ENCODE measurements around the gene NECAB2. TPM values are rescaled to one million over a fixed set of nuclear protein-coding genes. Genes with fewer than 3 reads are reported as not detected.
A peak's percentile ranks its signal among the peaks of the same experiment; 100 is the strongest.

NECAB2 gene
- total RNA-seq, 1 donor from 2014 or later = not detected

GRCh38 chr16:83968306-83968851 is 335 bp downstream of the NECAB2 start:
- no peak for TF ChIP-seq CTCF (IDR thresholded peaks at IDR 0.05)
- Mint-ChIP-seq H3K27me3 (ENCODE audit: unreplicated experiment) (peaks cover 6% of the 10 kb centered on the region), H3K4me1 (ENCODE audit: unreplicated experiment) (peaks cover 1% of the 10 kb centered on the region), H3K27ac (ENCODE audit: unreplicated experiment) (no peak overlapping the region), H3K36me3 (ENCODE audit: unreplicated experiment) (no peaks in the 10 kb centered on the region), H3K4me3 (ENCODE audit: unreplicated experiment) (no peak overlapping the region), H3K9me3 (ENCODE audit: unreplicated experiment) (no peaks in the 10 kb centered on the region)
- DNase-seq (ENCODE audit: extremely low spot score, unreplicated experiment) = no peak

- Mint-ChIP-seq H3K27ac (ENCODE audit: unreplicated experiment) (no peak overlapping the region), H3K9me3 (ENCODE audit: unreplicated experiment) (no peaks in the 10 kb centered on the region), H3K4me3 (ENCODE audit: unreplicated experiment) (peak overlapping the region; percentile 62)
Observed at GRCh38 chr16:83968891-83969649, 1.0 kb downstream of the NECAB2 start.

GRCh38 chr16:83969771-83970429 is 1.9 kb downstream of the NECAB2 start:
- Mint-ChIP-seq H3K4me3 (ENCODE audit: unreplicated experiment) (peak overlapping the region; percentile 45), H3K27me3 (ENCODE audit: unreplicated experiment) (peaks cover 6% of the 10 kb centered on the region), H3K4me1 (ENCODE audit: unreplicated experiment) (peaks cover 1% of the 10 kb centered on the region)

More at GRCh38 chr16:83968891-83969649, 1.0 kb downstream of the NECAB2 start:
- Mint-ChIP-seq H3K36me3 (ENCODE audit: unreplicated experiment) (no peaks in the 10 kb centered on the region), H3K27me3 (ENCODE audit: unreplicated experiment) (peaks cover 6% of the 10 kb centered on the region), H3K4me1 (ENCODE audit: unreplicated experiment) (peaks cover 1% of the 10 kb centered on the region)
- TF ChIP-seq CTCF (IDR thresholded peaks at IDR 0.05) = no peak
- no peak for DNase-seq (ENCODE audit: extremely low spot score, unreplicated experiment)

GRCh38 chr16:83970430-83970815 is 2.4 kb downstream of the NECAB2 start:
- H3K4me3 Mint-ChIP-seq (ENCODE audit: unreplicated experiment) = no peak overlapping the region
- no peak overlapping the region for H3K27ac Mint-ChIP-seq (ENCODE audit: unreplicated experiment)
- TF ChIP-seq CTCF (IDR thresholded peaks at IDR 0.05) = no peak
- H3K27me3 Mint-ChIP-seq (ENCODE audit: unreplicated experiment) = peaks cover 6% of the 10 kb centered on the region
- no peaks in the 10 kb centered on the region for H3K36me3 Mint-ChIP-seq (ENCODE audit: unreplicated experiment)
- H3K9me3 Mint-ChIP-seq (ENCODE audit: unreplicated experiment) = no peaks in the 10 kb centered on the region
- no peak for DNase-seq (ENCODE audit: extremely low spot score, unreplicated experiment)
- peaks cover 1% of the 10 kb centered on the region for H3K4me1 Mint-ChIP-seq (ENCODE audit: unreplicated experiment)

More at GRCh38 chr16:83969771-83970429, 1.9 kb downstream of the NECAB2 start:
- Mint-ChIP-seq H3K9me3 (ENCODE audit: unreplicated experiment) (no peaks in the 10 kb centered on the region), H3K27ac (ENCODE audit: unreplicated experiment) (no peak overlapping the region), H3K36me3 (ENCODE audit: unreplicated experiment) (no peaks in the 10 kb centered on the region)
- TF ChIP-seq CTCF (IDR thresholded peaks at IDR 0.05) = no peak
- no peak for DNase-seq (ENCODE audit: extremely low spot score, unreplicated experiment)
